ENCODE measurements around the gene PRMT9. TPM values are rescaled to one million over a fixed set of nuclear protein-coding genes. Genes with fewer than 3 reads are reported as not detected.

The PRMT9 gene
- 1 to 10 TPM; 3.2 to 8.1 (median 5.9) TPM for total RNA-seq

DNA sequence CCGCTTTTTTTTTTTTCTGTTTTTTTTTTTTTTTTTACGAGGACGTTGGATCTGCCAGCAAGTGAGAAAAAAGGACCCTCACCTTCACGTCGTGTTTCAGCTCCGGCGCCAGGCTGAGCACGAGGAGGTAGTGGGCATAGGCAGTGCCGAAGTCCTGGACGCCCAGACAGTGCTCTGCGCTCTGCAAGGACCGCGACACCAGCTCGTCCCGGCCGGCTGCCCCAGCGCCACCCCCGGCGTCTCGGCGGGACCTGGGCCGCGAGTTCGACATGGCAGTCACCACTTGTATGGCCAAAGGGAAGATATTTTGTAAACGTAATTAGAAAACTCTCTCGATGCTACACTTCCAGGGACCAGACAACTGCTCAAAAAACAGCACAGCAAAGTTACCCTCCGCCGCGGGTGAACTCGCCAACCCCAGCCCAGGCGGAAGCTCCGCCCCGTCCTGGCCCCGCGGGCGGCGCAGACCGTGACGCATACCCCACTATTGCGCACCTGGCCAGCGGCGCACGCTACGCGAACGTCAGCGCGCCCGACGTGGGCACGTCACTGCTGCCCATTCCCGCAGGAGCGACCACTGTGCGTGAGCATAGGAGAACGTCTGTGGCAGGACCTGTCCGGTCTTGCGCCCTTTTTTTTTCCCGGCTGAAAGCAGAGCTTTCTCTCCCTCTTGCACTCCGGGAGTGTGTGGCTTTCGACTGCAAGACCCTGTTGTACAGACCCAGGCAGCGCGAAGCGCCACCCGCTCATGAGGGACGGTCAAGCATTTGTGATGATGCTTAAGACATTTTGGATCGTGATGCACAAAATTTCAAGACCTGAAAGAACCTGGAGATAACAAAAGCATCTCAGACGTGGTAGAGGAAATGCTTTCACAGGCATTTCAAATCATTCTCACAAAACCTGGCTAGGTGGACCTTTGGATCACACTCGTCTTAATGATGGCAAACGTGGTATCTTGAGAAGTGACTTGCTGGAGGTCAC lies at the start of gene PRMT9:
Gene PRMT9 (minus strand): TSS at position 447 of the 984 bp plus-strand sequence. CDS start 176 bp downstream, at position 271.
- Histone ChIP-seq H3K36me3 (peaks cover 0 to 8% (median 0%) of the 10 kb centered on the region in 3 donors), H3K27ac (peak within 1 kb of the TSS; percentile 75 to 94 (median 90)), H3K9me3 (no peaks in the 10 kb centered on the region), H3K4me1 (peaks cover 0 to 21% (median 5%) of the 10 kb centered on the region in 3 donors), H3K27me3 (no peaks in the 10 kb centered on the region), H3K4me3 (peak within 1 kb of the TSS; percentile 50 to 87 (median 74))
- TF ChIP-seq, protein P1, sequence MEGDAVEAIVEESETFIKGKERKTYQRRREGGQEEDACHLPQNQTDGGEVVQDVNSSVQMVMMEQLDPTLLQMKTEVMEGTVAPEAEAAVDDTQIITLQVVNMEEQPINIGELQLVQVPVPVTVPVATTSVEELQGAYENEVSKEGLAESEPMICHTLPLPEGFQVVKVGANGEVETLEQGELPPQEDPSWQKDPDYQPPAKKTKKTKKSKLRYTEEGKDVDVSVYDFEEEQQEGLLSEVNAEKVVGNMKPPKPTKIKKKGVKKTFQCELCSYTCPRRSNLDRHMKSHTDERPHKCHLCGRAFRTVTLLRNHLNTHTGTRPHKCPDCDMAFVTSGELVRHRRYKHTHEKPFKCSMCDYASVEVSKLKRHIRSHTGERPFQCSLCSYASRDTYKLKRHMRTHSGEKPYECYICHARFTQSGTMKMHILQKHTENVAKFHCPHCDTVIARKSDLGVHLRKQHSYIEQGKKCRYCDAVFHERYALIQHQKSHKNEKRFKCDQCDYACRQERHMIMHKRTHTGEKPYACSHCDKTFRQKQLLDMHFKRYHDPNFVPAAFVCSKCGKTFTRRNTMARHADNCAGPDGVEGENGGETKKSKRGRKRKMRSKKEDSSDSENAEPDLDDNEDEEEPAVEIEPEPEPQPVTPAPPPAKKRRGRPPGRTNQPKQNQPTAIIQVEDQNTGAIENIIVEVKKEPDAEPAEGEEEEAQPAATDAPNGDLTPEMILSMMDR (IDR thresholded peaks at IDR 0.05) = no peak
- TF ChIP-seq POLR2A (IDR thresholded peaks at IDR 0.05) = peak in 3 of 4 donors; percentile 46 to 83 (median 68)
- intact Hi-C loops (cut with DNase I) = no loop called here
- peak; percentile 16 for DNase-seq
- 1% methylated on average over 16 to 19 of the region's 69 CpGs for WGBS, 2 donors

GRCh38 chr4:147732518-147733235 lies 48.7 kb upstream of the PRMT9 start:
- intact Hi-C loops (cut with DNase I) = no loop called here

DNA sequence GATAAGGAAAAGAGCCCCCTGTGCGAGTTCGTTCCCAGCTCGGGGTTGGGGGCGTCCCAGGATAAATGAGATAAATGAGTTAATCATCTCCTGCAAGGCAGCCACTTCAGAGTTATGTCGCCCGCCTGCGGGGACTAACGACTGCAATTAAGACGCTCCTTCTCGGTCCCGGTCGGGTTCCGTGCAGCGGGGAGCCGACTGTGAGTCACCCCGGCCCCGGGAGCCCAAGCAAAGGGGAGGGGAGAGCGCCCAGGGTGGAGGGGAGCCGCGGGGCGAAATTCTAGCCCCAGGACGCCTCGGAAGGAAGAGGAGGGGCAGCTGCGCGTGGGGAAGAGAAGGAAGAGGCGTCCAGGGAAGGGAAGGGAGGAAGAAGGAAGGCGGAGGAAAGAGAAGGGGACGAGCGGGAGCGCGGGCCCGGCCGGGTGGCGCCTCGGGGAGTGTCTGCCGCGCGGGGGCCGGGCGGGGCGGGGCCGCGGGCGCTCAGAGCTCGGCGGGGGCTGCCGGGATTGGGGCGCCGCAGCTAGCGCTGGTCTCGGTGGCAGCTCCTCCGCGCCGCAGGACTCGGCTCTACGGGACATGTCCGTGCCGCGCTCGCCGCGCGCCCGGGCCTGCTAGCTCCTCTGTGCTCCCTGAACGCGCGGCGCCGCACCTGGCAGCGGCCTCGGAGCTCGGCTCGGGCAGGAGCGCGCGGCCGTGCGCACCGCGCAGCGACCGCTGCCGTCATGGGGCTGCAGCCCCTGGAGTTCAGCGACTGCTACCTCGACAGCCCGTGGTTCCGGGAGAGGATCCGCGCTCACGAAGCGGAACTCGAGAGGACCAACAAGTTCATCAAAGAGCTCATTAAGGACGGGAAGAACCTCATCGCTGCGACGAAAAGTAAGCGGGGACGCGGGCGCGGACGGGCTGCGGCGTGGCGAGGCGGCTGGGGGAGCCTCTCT lies 47.9 kb upstream of the PRMT9 start, which contains the start of gene ARHGAP10:
Gene ARHGAP10 (plus strand): TSS at position 509 of the 938 bp plus-strand sequence. CDS start 214 bp downstream, at position 723.
- DNase-seq = no peak
- intact Hi-C loops (cut with DNase I) = no loop called here
- TF ChIP-seq, protein P1 (IDR thresholded peaks at IDR 0.05) = no peak
- TF ChIP-seq POLR2A (IDR thresholded peaks at IDR 0.05) = peak in 2 of 4 donors; percentile 66 to 75
- no peaks in the 10 kb centered on the region for H3K9me3 ChIP-seq
- 0% methylated on average over 1 to 19 of the region's 106 CpGs for WGBS, 2 donors
- H3K36me3 ChIP-seq = no peaks in the 10 kb centered on the region
- peak within 1 kb of the TSS; percentile 81 to 86 (median 84) for H3K4me3 ChIP-seq
- peak within 1 kb of the TSS; percentile 85 to 96 (median 92) for H3K27ac ChIP-seq
- H3K4me1 ChIP-seq = peaks cover 9 to 51% (median 10%) of the 10 kb centered on the region in 3 donors
- no peaks in the 10 kb centered on the region for H3K27me3 ChIP-seq

More at GRCh38 chr4:147732518-147733235, 48.7 kb upstream of the PRMT9 start:
- TF ChIP-seq POLR2A (IDR thresholded peaks at IDR 0.05) = no peak
- TF ChIP-seq, protein P1 (IDR thresholded peaks at IDR 0.05) = no peak
- Histone ChIP-seq H3K27me3 (no peaks in the 10 kb centered on the region), H3K4me3 (peak overlapping the region; percentile 81 to 86 (median 84)), H3K36me3 (no peaks in the 10 kb centered on the region), H3K27ac (peak overlapping the region; percentile 85 to 96 (median 92)), H3K9me3 (no peaks in the 10 kb centered on the region), H3K4me1 (peaks cover 9 to 59% (median 10%) of the 10 kb centered on the region in 3 donors)
- DNase-seq = no peak
- 1 to 2% methylated on average over 15 to 16 of the region's 38 CpGs for WGBS, 2 donors

DNA sequence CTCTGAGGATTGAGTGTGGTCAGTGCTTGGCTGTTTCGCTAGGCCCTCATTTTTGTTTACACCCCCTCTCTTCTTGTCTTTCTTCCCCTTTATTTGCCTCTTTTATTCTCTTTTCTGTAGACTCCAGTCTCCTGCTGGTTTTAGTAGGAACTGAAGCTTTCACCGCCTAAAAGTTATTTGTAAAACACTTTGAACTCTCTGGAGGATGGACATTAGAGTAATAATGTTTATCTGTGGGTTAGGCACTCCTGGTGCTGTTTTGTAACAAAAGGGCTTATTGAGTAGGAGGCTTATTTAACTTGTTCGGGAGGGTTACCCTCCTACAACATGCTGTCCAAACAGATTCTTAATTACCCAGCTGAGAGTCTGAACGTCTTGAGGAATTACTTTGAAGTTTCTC lies 46.4 kb upstream of the PRMT9 start:
- WGBS, 2 donors = 71 to 82% methylated on average over 4 of the region's 4 CpGs

More for the DNA sequence above, 46.4 kb upstream of the PRMT9 start:
- TF ChIP-seq, protein P1 (IDR thresholded peaks at IDR 0.05) = peak in 1 of 6 experiments; percentile 15
- TF ChIP-seq POLR2A (IDR thresholded peaks at IDR 0.05) = no peak
- intact Hi-C loops (cut with DNase I) = no loop called here
- Histone ChIP-seq H3K27ac (no peak overlapping the region), H3K9me3 (no peaks in the 10 kb centered on the region), H3K4me1 (peaks cover 9 to 38% (median 10%) of the 10 kb centered on the region in 3 donors), H3K27me3 (no peaks in the 10 kb centered on the region), H3K36me3 (no peaks in the 10 kb centered on the region), H3K4me3 (no peak overlapping the region)
- DNase-seq = no peak
